GM18498 (cell line): Measurements from ENCODE around the gene MYBPC1.
A peak's percentile ranks its signal among the peaks of the same experiment; 100 is the strongest.
"Not testable (repeated sequence)": the region's sequence is repeated elsewhere in the genome, so short reads cannot be mapped to it uniquely, and the experiment has no call there.

Source experiments
- ATAC-seq: cut with Tn5 transposase; IDR thresholded peaks from one replicate; pipeline ENCODE4 v1.9.1; 2021; ENCODE audit warnings: mild to moderate bottlenecking, moderate library complexity; ENCODE audit not compliant: unreplicated experiment

Gene MYBPC1

GRCh38 chr12:101650346-101651117 lies 55.8 kb downstream of the MYBPC1 start:
- no peak for ATAC-seq

- ATAC-seq, result no peak
These were observed 58.3 kb downstream of the MYBPC1 start for GRCh38 chr12:101653030-101653429.

GRCh38 chr12:101653503-101653902 lies 58.7 kb downstream of the MYBPC1 start:
- ATAC-seq, result no peak

GRCh38 chr12:101654442-101654841 lies 59.7 kb downstream of the MYBPC1 start:
- ATAC-seq, result no peak

- no peak for ATAC-seq
These were observed 60.6 kb downstream of the MYBPC1 start for GRCh38 chr12:101655393-101655792.

GRCh38 chr12:101660662-101661061 lies 65.9 kb downstream of the MYBPC1 start:
- ATAC-seq, result not testable (repeated sequence)

GRCh38 chr12:101663298-101663697 lies 68.5 kb downstream of the MYBPC1 start:
- no peak for ATAC-seq

GRCh38 chr12:101664992-101665391 lies 70.2 kb downstream of the MYBPC1 start:
- ATAC-seq, result no peak

GRCh38 chr12:101666052-101666728 lies 71.4 kb downstream of the MYBPC1 start:
- ATAC-seq, result no peak

- ATAC-seq, result no peak
These were observed 72.8 kb downstream of the MYBPC1 start for GRCh38 chr12:101667591-101667990.

- no peak for ATAC-seq
These were observed 75.4 kb downstream of the MYBPC1 start for GRCh38 chr12:101670007-101670671.

- peak; percentile 95 for ATAC-seq
These were observed 76.5 kb downstream of the MYBPC1 start for GRCh38 chr12:101671157-101671791.

- ATAC-seq, result peak; percentile 24
These were observed 77.1 kb downstream of the MYBPC1 start for GRCh38 chr12:101671833-101672232.

GRCh38 chr12:101675555-101675954 lies 80.8 kb downstream of the MYBPC1 start:
- ATAC-seq, result no peak

GRCh38 chr12:101676497-101676896 lies 81.7 kb downstream of the MYBPC1 start:
- ATAC-seq, result not testable (repeated sequence)

GRCh38 chr12:101678081-101678480 lies 83.3 kb downstream of the MYBPC1 start:
- no peak for ATAC-seq

- no peak for ATAC-seq
These were observed 85.5 kb downstream of the MYBPC1 start for GRCh38 chr12:101680240-101680639.

GRCh38 chr12:101680647-101681046 lies 85.9 kb downstream of the MYBPC1 start:
- ATAC-seq, result no peak

- ATAC-seq, result not testable (repeated sequence)
These were observed 86.9 kb downstream of the MYBPC1 start for GRCh38 chr12:101681627-101682026.

- ATAC-seq, result no peak
These were observed 90.3 kb downstream of the MYBPC1 start for GRCh38 chr12:101685092-101685491.

- no peak for ATAC-seq
These were observed 91.4 kb downstream of the MYBPC1 start for GRCh38 chr12:101686176-101686575.
